Neuronal stem cell (in vitro differentiated cells): Measurements from ENCODE around the gene NR2E1.
A peak's percentile ranks its signal among the peaks of the same experiment; 100 is the strongest.

Experiments
- DNase-seq: peaks from one replicate; pipeline ENCODE4 v3.0.0-alpha.2; 2013; ENCODE audit warnings: low spot score
- H2AFZ ChIP-seq: one replicate; pipeline ENCODE4 v1.6.1; 2013; ENCODE audit warnings: mild to moderate bottlenecking, low read length, inconsistent platforms
- H2AK5ac ChIP-seq: 2 replicates; pipeline ENCODE4 v1.6.1; 2013; ENCODE audit warnings: low read depth, mild to moderate bottlenecking, inconsistent platforms, low read length, moderate library complexity, mixed read lengths
- H2BK120ac ChIP-seq: 2 replicates; pipeline ENCODE4 v1.6.1; 2013; ENCODE audit warnings: low read depth, mild to moderate bottlenecking, inconsistent platforms, low read length, moderate library complexity, mixed read lengths
- H2BK12ac ChIP-seq: one replicate; pipeline ENCODE4 v1.6.1; 2013; ENCODE audit warnings: low read length, inconsistent platforms
- H2BK15ac ChIP-seq: 2 replicates; pipeline ENCODE4 v1.6.1; 2013; ENCODE audit warnings: mild to moderate bottlenecking, low read length, inconsistent platforms, mixed read lengths
- H2BK5ac ChIP-seq: one replicate; pipeline ENCODE4 v1.6.1; 2013; ENCODE audit warnings: inconsistent platforms, mild to moderate bottlenecking, low read length, moderate library complexity
- H3K14ac ChIP-seq: one replicate; pipeline ENCODE4 v1.6.1; 2013; ENCODE audit warnings: low read length, inconsistent platforms
- H3K18ac ChIP-seq: 2 replicates; pipeline ENCODE4 v1.6.1; 2013; ENCODE audit warnings: low read length, inconsistent platforms
- H3K23ac ChIP-seq: 2 replicates; pipeline ENCODE4 v1.6.1; 2013; ENCODE audit warnings: low read depth, mild to moderate bottlenecking, mixed read lengths, low read length, inconsistent platforms; ENCODE audit not compliant: poor library complexity
- H3K27ac ChIP-seq: replicated peaks from 3 replicates; pipeline ENCODE4 v1.5.1; 2013; ENCODE audit warnings: low read length, inconsistent platforms
- H3K27me3 ChIP-seq, 3 experiments: 2 replicates each; pipeline ENCODE4 v1.6.1; 2013; ENCODE audit warnings: low read length in 3 of 3, mild to moderate bottlenecking in 2 of 3, inconsistent platforms in 1 of 3, low read depth in 1 of 3, mixed read lengths in 1 of 3, moderate library complexity in 1 of 3; ENCODE audit not compliant: control insufficient read depth in 3 of 3, insufficient read depth in 3 of 3
- H3K36me3 ChIP-seq, 2 donors: replicated peaks in 1 of 2; 2 replicates each; pipeline ENCODE4 v1.6.1; 2013; ENCODE audit warnings: low read length in 2 of 2; ENCODE audit not compliant: control insufficient read depth in 2 of 2, insufficient read depth in 2 of 2
- H3K4ac ChIP-seq: 2 replicates; pipeline ENCODE4 v1.6.1; 2013; ENCODE audit warnings: inconsistent platforms, mild to moderate bottlenecking, low read length, moderate library complexity
- H3K4me1 ChIP-seq, 2 donors: 1 replicate in 1 of 2; 2 replicates in 1 of 2; pipeline ENCODE4 v1.6.1; 2013; ENCODE audit warnings: low read length in 2 of 2, low read depth in 1 of 2; ENCODE audit not compliant: control insufficient read depth in 2 of 2, insufficient read depth in 1 of 2
- H3K4me2 ChIP-seq: one replicate; pipeline ENCODE4 v1.6.1; 2013; ENCODE audit warnings: mild to moderate bottlenecking, low read length, inconsistent platforms; ENCODE audit not compliant: insufficient read depth, poor library complexity, severe bottlenecking
- H3K4me3 ChIP-seq, 2 donors: 2 replicates each; pipeline ENCODE4 v1.5.1; 2013; ENCODE audit warnings: low read length in 2 of 2, mild to moderate bottlenecking in 2 of 2, inconsistent platforms in 1 of 2, moderate library complexity in 1 of 2
- H3K79me1 ChIP-seq: one replicate; pipeline ENCODE4 v1.6.1; 2013; ENCODE audit warnings: low read depth, mild to moderate bottlenecking, inconsistent platforms, low read length, moderate library complexity
- H3K9ac ChIP-seq: one replicate; pipeline ENCODE4 v1.6.1; 2013; ENCODE audit warnings: mild to moderate bottlenecking, low read depth, low read length, inconsistent platforms; ENCODE audit not compliant: poor library complexity
- H3K9me3 ChIP-seq, 2 donors: replicated peaks in 1 of 2; 2 replicates each; pipeline versions ENCODE3 to v1.6.1; 2013; ENCODE audit warnings: low read length in 2 of 2, mild to moderate bottlenecking in 2 of 2, inconsistent platforms in 1 of 2, low read depth in 1 of 2, mixed read lengths in 1 of 2, moderate library complexity in 1 of 2; ENCODE audit not compliant: control insufficient read depth in 2 of 2, insufficient read depth in 1 of 2
- H4K8ac ChIP-seq: one replicate; pipeline ENCODE4 v1.6.1; 2013; ENCODE audit warnings: low read depth, mild to moderate bottlenecking, inconsistent platforms, low read length, moderate library complexity
- H4K91ac ChIP-seq: one replicate; pipeline ENCODE4 v1.6.1; 2013; ENCODE audit warnings: low read length, low read depth, mild to moderate bottlenecking, inconsistent platforms; ENCODE audit not compliant: poor library complexity
- WGBS, 2 donors: extraction: QIAGEN DNeasy Blood & Tissue Kit; methylation state at CpG; one replicate each; pipeline ENCODE4 v1.1.7; 2013; ENCODE audit warnings: missing lambda C conversion rate in 2 of 2, mixed read lengths in 1 of 2; ENCODE audit not compliant: insufficient read length in 2 of 2, insufficient replicate concordance in 1 of 2; ENCODE audit errors: extremely low coverage in 2 of 2; 5-methylcytosine and 5-hydroxymethylcytosine counted together

Gene NR2E1

DNA sequence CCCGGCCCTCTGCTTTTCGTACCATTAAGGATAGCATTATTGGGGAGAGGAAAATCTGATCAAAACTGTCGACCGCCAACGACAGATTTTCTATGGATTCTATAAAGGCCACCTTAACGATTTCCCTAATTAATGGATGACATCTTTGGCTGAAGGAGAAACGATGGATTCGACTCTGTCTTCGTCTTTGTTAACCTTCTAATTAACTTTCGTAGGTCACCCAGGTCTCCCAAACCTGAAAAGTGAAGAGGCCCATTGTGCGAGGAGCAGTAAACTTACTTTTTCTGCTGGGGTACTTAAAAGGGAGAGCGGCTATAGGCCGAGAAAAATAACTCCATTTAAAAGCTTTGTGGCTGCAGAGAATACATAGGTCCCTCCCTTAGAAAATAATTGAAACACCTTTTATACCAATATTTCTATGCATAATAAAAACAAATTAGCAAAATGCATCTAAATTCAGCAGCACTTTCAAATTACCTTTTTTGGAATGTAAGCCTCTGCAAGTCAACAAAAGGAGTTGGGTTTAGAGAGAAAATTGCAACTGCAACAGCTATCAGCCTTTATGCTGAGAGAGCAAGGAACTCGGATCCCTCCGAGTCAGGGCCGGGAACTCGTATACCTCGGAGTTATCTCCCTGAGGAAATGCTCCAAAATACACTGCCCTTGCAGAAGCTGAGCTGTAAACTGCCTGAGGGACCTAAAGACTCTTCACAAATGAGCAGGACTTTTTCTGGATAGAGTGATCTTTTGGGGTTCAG lies 31.4 kb upstream of the NR2E1 start:
- no CpG with 5 or more reads among the region's 18 CpGs for WGBS, 2 donors
- peak overlapping the region; percentile 85 for H2AFZ ChIP-seq
- no peak overlapping the region for H3K9ac ChIP-seq
- H2BK12ac ChIP-seq, result no peak overlapping the region
- peak overlapping the region; percentile 45 for H3K4me2 ChIP-seq
- H3K14ac ChIP-seq, result no peak overlapping the region
- H3K4me3 ChIP-seq, result peak overlapping the region in 1 of 2 donors; percentile 15
- peaks cover 0 to 92% (median 5%) of the 10 kb centered on the region in 3 experiments for H3K27me3 ChIP-seq
- peak overlapping the region; percentile 81 for H3K27ac ChIP-seq
- no peak overlapping the region for H3K23ac ChIP-seq
- no peak overlapping the region for H3K18ac ChIP-seq
- H4K8ac ChIP-seq, result no peak overlapping the region
- H3K4ac ChIP-seq, result no peak overlapping the region
- peaks cover 10 to 12% of the 10 kb centered on the region in 2 donors for H3K4me1 ChIP-seq
- H2BK120ac ChIP-seq, result no peak overlapping the region
- no peak overlapping the region for H2AK5ac ChIP-seq
- no peak overlapping the region for H2BK15ac ChIP-seq
- DNase-seq, result peak; percentile 68
- no peak overlapping the region for H2BK5ac ChIP-seq
- H3K79me1 ChIP-seq, result no peaks in the 10 kb centered on the region
- no peak overlapping the region for H4K91ac ChIP-seq
- H3K36me3 ChIP-seq, result no peaks in the 10 kb centered on the region
- H3K9me3 ChIP-seq, result no peaks in the 10 kb centered on the region

DNA sequence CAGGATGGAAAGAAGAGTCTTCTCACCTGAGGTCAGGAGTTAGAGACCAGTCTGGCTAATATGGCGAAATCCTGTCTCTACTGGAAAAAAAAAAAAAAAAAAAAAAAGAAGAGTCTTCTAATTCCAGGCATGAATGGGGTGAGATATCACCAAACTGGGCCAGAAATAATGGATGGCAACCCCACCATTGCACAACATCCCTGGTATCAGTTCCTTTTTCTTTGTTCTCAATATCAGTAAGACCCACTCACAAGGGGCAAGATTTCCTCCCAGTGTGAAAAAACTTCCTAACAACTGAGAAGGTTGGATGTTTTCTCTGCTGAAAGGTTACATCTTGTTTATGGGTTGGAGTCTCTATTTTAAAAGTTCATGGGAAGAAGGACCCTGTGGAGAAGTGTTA lies 23.6 kb upstream of the NR2E1 start:
- H2BK15ac ChIP-seq, result no peak overlapping the region
- H3K36me3 ChIP-seq, result no peaks in the 10 kb centered on the region
- no peak overlapping the region for H3K4me3 ChIP-seq
- no peak overlapping the region for H3K9ac ChIP-seq
- no peak overlapping the region for H3K27ac ChIP-seq
- no peaks in the 10 kb centered on the region for H3K9me3 ChIP-seq
- no peak overlapping the region for H3K14ac ChIP-seq
- no peak overlapping the region for H3K18ac ChIP-seq
- H2BK12ac ChIP-seq, result no peak overlapping the region
- no peaks in the 10 kb centered on the region for H3K79me1 ChIP-seq
- peaks cover 0 to 58% (median 0%) of the 10 kb centered on the region in 3 experiments for H3K27me3 ChIP-seq
- no peak overlapping the region for H3K4ac ChIP-seq
- H2AFZ ChIP-seq, result no peak overlapping the region
- no peak overlapping the region for H2BK5ac ChIP-seq
- H3K4me2 ChIP-seq, result no peak overlapping the region
- H3K23ac ChIP-seq, result no peak overlapping the region
- H4K8ac ChIP-seq, result no peak overlapping the region
- no peak for DNase-seq
- H2AK5ac ChIP-seq, result no peak overlapping the region
- no CpG with 5 or more reads among the region's 1 CpG for WGBS, 2 donors
- H4K91ac ChIP-seq, result no peak overlapping the region
- peaks cover 0 to 12% of the 10 kb centered on the region in 2 donors for H3K4me1 ChIP-seq
- H2BK120ac ChIP-seq, result no peak overlapping the region

DNA sequence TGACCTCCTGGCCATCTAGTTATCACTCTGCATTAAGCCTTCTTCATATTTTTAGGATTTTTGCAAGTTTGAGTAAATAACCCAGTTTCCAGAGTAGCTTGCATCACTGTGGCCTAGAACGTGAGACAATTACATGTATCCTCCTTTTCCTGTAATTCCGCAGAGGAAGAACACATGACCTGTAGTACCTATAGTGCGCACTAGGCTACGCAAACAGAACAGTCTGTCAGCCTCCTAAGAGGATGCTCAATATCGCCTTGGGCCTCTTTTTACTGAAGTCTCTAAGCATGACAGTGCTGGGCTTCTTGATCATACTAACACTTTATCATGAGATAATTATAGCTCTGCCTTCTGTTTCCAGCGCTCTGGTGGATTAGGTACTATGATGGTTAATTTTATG lies 20.2 kb upstream of the NR2E1 start:
- Histone ChIP-seq H2BK12ac (no peak overlapping the region), H3K9me3 (no peaks in the 10 kb centered on the region), H3K4me1 (peaks cover 0 to 12% of the 10 kb centered on the region in 2 donors), H3K36me3 (no peaks in the 10 kb centered on the region), H2BK120ac (no peak overlapping the region), H3K14ac (no peak overlapping the region), H3K27me3 (peaks cover 0 to 46% (median 0%) of the 10 kb centered on the region in 3 experiments), H3K79me1 (no peaks in the 10 kb centered on the region), H3K4me3 (no peak overlapping the region), H2BK15ac (no peak overlapping the region), H3K18ac (no peak overlapping the region), H2BK5ac (no peak overlapping the region), H3K27ac (no peak overlapping the region), H3K4me2 (no peak overlapping the region), H4K8ac (no peak overlapping the region), H3K4ac (no peak overlapping the region), H4K91ac (no peak overlapping the region), H2AFZ (no peak overlapping the region), H3K9ac (no peak overlapping the region), H2AK5ac (no peak overlapping the region), H3K23ac (no peak overlapping the region)
- no peak for DNase-seq
- no CpG with 5 or more reads among the region's 6 CpGs for WGBS, 2 donors

DNA sequence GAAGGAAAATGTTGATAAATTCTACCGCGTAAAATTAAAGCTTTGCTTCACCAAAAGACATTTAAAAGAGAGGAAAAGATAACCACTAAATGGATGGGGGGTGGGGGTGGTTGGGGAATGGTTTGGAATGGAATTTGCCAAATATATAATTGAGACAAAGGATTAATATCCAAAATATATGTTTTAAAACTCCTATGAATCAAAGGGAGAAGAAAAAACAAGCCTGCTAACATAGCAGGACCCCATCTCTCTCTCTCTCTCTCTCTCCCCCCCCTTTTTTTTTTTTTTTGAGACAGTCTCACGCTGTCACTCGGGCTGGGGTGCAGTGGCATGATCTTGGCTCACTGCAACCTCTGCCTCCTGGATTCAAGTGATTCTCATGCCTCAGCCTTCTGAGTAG lies 13.4 kb upstream of the NR2E1 start:
- no peak overlapping the region for H3K18ac ChIP-seq
- no peak overlapping the region for H4K8ac ChIP-seq
- H3K36me3 ChIP-seq, result no peaks in the 10 kb centered on the region
- H2BK15ac ChIP-seq, result no peak overlapping the region
- no peak overlapping the region for H4K91ac ChIP-seq
- H2AK5ac ChIP-seq, result no peak overlapping the region
- H2BK12ac ChIP-seq, result no peak overlapping the region
- WGBS, 2 donors, result no CpG with 5 or more reads among the region's 4 CpGs
- no peak overlapping the region for H3K4me3 ChIP-seq
- H2BK5ac ChIP-seq, result no peak overlapping the region
- H3K27ac ChIP-seq, result no peak overlapping the region
- H3K4me2 ChIP-seq, result no peak overlapping the region
- H3K23ac ChIP-seq, result no peak overlapping the region
- H3K14ac ChIP-seq, result no peak overlapping the region
- no peak overlapping the region for H3K9ac ChIP-seq
- H3K4ac ChIP-seq, result no peak overlapping the region
- H3K4me1 ChIP-seq, result peaks cover 10% of the 10 kb centered on the region in 2 donors
- H3K9me3 ChIP-seq, result no peaks in the 10 kb centered on the region
- H2BK120ac ChIP-seq, result no peak overlapping the region
- no peaks in the 10 kb centered on the region for H3K79me1 ChIP-seq
- no peak for DNase-seq
- peaks cover 0 to 50% (median 2%) of the 10 kb centered on the region in 3 experiments for H3K27me3 ChIP-seq
- no peak overlapping the region for H2AFZ ChIP-seq
